ENCODE results near the gene CAMK1. TPM values are rescaled to one million over a fixed set of nuclear protein-coding genes. Genes with fewer than 3 reads are reported as not detected.

CAMK1 gene
- total and polyA plus RNA-seq, 9 of the 15 experiments (the other 6 are each of a cell fraction or from before 2014, with no cell fraction given): 0.23 to 10.7 (median 6.0) TPM

DNA sequence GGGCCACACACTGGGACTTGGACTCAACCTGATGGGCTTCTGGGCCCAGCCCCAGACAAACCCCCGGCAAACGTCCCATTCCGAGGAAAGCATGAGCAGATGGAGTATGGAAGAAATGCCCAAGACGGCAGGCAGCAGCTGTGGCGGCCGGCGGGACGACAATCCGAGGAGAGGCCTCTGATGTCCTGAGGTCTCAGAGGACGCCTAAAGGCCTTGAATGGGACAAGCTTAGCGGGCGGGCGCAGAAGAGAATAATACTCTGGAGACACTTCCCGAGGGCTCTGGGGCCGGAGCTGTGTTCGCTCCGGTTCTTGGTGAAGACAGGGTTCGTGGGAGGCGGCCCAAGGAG is 20.5 kb downstream of the CAMK1 start (continued):
- TF ChIP-seq, protein P1, sequence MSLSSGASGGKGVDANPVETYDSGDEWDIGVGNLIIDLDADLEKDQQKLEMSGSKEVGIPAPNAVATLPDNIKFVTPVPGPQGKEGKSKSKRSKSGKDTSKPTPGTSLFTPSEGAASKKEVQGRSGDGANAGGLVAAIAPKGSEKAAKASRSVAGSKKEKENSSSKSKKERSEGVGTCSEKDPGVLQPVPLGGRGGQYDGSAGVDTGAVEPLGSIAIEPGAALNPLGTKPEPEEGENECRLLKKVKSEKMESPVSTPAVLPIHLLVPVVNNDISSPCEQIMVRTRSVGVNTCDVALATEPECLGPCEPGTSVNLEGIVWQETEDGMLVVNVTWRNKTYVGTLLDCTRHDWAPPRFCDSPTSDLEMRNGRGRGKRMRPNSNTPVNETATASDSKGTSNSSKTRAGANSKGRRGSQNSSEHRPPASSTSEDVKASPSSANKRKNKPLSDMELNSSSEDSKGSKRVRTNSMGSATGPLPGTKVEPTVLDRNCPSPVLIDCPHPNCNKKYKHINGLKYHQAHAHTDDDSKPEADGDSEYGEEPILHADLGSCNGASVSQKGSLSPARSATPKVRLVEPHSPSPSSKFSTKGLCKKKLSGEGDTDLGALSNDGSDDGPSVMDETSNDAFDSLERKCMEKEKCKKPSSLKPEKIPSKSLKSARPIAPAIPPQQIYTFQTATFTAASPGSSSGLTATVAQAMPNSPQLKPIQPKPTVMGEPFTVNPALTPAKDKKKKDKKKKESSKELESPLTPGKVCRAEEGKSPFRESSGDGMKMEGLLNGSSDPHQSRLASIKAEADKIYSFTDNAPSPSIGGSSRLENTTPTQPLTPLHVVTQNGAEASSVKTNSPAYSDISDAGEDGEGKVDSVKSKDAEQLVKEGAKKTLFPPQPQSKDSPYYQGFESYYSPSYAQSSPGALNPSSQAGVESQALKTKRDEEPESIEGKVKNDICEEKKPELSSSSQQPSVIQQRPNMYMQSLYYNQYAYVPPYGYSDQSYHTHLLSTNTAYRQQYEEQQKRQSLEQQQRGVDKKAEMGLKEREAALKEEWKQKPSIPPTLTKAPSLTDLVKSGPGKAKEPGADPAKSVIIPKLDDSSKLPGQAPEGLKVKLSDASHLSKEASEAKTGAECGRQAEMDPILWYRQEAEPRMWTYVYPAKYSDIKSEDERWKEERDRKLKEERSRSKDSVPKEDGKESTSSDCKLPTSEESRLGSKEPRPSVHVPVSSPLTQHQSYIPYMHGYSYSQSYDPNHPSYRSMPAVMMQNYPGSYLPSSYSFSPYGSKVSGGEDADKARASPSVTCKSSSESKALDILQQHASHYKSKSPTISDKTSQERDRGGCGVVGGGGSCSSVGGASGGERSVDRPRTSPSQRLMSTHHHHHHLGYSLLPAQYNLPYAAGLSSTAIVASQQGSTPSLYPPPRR (CRISPR knock-in tag; IDR thresholded peaks at IDR 0.05; ENCODE audit: borderline replicate concordance): no peak
- TF ChIP-seq, protein P2, sequence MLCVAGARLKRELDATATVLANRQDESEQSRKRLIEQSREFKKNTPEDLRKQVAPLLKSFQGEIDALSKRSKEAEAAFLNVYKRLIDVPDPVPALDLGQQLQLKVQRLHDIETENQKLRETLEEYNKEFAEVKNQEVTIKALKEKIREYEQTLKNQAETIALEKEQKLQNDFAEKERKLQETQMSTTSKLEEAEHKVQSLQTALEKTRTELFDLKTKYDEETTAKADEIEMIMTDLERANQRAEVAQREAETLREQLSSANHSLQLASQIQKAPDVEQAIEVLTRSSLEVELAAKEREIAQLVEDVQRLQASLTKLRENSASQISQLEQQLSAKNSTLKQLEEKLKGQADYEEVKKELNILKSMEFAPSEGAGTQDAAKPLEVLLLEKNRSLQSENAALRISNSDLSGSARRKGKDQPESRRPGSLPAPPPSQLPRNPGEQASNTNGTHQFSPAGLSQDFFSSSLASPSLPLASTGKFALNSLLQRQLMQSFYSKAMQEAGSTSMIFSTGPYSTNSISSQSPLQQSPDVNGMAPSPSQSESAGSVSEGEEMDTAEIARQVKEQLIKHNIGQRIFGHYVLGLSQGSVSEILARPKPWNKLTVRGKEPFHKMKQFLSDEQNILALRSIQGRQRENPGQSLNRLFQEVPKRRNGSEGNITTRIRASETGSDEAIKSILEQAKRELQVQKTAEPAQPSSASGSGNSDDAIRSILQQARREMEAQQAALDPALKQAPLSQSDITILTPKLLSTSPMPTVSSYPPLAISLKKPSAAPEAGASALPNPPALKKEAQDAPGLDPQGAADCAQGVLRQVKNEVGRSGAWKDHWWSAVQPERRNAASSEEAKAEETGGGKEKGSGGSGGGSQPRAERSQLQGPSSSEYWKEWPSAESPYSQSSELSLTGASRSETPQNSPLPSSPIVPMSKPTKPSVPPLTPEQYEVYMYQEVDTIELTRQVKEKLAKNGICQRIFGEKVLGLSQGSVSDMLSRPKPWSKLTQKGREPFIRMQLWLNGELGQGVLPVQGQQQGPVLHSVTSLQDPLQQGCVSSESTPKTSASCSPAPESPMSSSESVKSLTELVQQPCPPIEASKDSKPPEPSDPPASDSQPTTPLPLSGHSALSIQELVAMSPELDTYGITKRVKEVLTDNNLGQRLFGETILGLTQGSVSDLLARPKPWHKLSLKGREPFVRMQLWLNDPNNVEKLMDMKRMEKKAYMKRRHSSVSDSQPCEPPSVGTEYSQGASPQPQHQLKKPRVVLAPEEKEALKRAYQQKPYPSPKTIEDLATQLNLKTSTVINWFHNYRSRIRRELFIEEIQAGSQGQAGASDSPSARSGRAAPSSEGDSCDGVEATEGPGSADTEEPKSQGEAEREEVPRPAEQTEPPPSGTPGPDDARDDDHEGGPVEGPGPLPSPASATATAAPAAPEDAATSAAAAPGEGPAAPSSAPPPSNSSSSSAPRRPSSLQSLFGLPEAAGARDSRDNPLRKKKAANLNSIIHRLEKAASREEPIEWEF (CRISPR knock-in tag; IDR thresholded peaks at IDR 0.05): no peak
- TF ChIP-seq ETS2 (tag; IDR thresholded peaks at IDR 0.05; ENCODE audit: borderline replicate concordance, poor library complexity, severe bottlenecking) (no peak), CBX5 (IDR thresholded peaks at IDR 0.05; ENCODE audit: borderline replicate concordance, low read depth) (no peak), POLR2A (conservative IDR thresholded peaks at IDR 0.05) (no peak), ZNF143 (CRISPR knock-in tag; IDR thresholded peaks at IDR 0.05) (no peak), ERF (CRISPR knock-in tag; IDR thresholded peaks at IDR 0.05) (peak; percentile 61; the same call in 1 of the 2 replicates), ZNF583 (CRISPR knock-in tag; IDR thresholded peaks at IDR 0.05) (0 out of 2 replicates have a peak, but pooled peaks have one; percentile 52), ZNF253 (CRISPR knock-in tag; conservative IDR thresholded peaks at IDR 0.05) (no peak), NRF1 (conservative IDR thresholded peaks at IDR 0.05 in 1 of 2, IDR thresholded peaks at IDR 0.05 in 1 of 2) (no peak), RBM17 (IDR thresholded peaks at IDR 0.05; ENCODE audit: borderline replicate concordance, low read depth, low read length) (no peak), TEAD1 (CRISPR knock-in tag; IDR thresholded peaks at IDR 0.05) (peak in 1 of 2 experiments; percentile 50; a peak in 1 of 4 replicates), ELF4 (CRISPR knock-in tag; IDR thresholded peaks at IDR 0.05) (0 out of 2 replicates have a peak, but pooled peaks have one; percentile 22)
- TF ChIP-seq, protein P3, sequence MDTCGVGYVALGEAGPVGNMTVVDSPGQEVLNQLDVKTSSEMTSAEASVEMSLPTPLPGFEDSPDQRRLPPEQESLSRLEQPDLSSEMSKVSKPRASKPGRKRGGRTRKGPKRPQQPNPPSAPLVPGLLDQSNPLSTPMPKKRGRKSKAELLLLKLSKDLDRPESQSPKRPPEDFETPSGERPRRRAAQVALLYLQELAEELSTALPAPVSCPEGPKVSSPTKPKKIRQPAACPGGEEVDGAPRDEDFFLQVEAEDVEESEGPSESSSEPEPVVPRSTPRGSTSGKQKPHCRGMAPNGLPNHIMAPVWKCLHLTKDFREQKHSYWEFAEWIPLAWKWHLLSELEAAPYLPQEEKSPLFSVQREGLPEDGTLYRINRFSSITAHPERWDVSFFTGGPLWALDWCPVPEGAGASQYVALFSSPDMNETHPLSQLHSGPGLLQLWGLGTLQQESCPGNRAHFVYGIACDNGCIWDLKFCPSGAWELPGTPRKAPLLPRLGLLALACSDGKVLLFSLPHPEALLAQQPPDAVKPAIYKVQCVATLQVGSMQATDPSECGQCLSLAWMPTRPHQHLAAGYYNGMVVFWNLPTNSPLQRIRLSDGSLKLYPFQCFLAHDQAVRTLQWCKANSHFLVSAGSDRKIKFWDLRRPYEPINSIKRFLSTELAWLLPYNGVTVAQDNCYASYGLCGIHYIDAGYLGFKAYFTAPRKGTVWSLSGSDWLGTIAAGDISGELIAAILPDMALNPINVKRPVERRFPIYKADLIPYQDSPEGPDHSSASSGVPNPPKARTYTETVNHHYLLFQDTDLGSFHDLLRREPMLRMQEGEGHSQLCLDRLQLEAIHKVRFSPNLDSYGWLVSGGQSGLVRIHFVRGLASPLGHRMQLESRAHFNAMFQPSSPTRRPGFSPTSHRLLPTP (IDR thresholded peaks at IDR 0.05; ENCODE audit: borderline replicate concordance, extremely low read depth, insufficient read length): no peak
